HepG2 (cell line): ENCODE results near the gene SMAD7. TPM values are rescaled to one million over a fixed set of nuclear protein-coding genes. Genes with fewer than 3 reads are reported as not detected.

Source experiments
- DMAP1 ChIP-seq: IDR thresholded peaks from 2 replicates; pipeline ENCODE4 v1.6.1; 2016
- HCFC1 ChIP-seq: fragments of 150-350 bp; IDR thresholded peaks from 2 replicates; pipeline ENCODE4 v1.6.1; 2014; ENCODE audit warnings: low read depth, low read length
- KAT2B ChIP-seq: fragments of 150-350 bp; IDR thresholded peaks from 2 replicates; pipeline ENCODE4 v1.6.1; 2014; ENCODE audit warnings: low read depth, low read length, borderline replicate concordance
- KDM3A ChIP-seq: IDR thresholded peaks from 2 replicates; pipeline ENCODE4 v1.6.1; 2018; ENCODE audit warnings: low read depth, missing compliant biosample characterization
- MIXL1 ChIP-seq: IDR thresholded peaks from 2 replicates; pipeline ENCODE4 v1.6.1; 2016
- NFIB ChIP-seq: sonication (generic); formaldehyde crosslinking; IDR thresholded peaks from 2 replicates; pipeline ENCODE4 v1.9.0; 2021; ENCODE audit warnings: missing genetic modification reagents, mild to moderate bottlenecking, borderline replicate concordance
- RCOR2 ChIP-seq: IDR thresholded peaks from 2 replicates; pipeline ENCODE4 v1.6.1; 2016; ENCODE audit warnings: missing biosample characterization, missing genetic modification reagents
- TBL1XR1 ChIP-seq: fragments of 150-350 bp; IDR thresholded peaks from 2 replicates; pipeline ENCODE4 v1.6.1; 2014; ENCODE audit warnings: borderline replicate concordance, low read length; ENCODE audit not compliant: partially characterized antibody
- ZBTB38 ChIP-seq: sonication (generic); formaldehyde crosslinking; IDR thresholded peaks from 2 replicates; pipeline ENCODE4 v1.5.1; 2020; ENCODE audit warnings: mild to moderate bottlenecking, missing genetic modification reagents
- ZFP36L1 ChIP-seq: sonication (generic); formaldehyde crosslinking; IDR thresholded peaks from 2 replicates; pipeline ENCODE4 v1.8.0; 2022; ENCODE audit warnings: mild to moderate bottlenecking, missing genetic modification reagents, moderate library complexity
- ZNF331 ChIP-seq: sonication (generic); formaldehyde crosslinking; IDR thresholded peaks from 2 replicates; pipeline ENCODE4 v1.4.0; 2020; ENCODE audit warnings: missing genetic modification reagents
- ZNF724P ChIP-seq: sonication (generic); formaldehyde crosslinking; IDR thresholded peaks from 2 replicates; pipeline ENCODE4 v1.8.0; 2022; ENCODE audit warnings: missing genetic modification reagents, borderline replicate concordance
- ZNF761 ChIP-seq: sonication (generic); formaldehyde crosslinking; conservative IDR thresholded peaks from 2 replicates; pipeline ENCODE4 v1.4.0; 2020; ENCODE audit warnings: mild to moderate bottlenecking, missing genetic modification reagents
- polyA plus RNA-seq, 8 experiments: library from polyadenylated mRNA; depleted of rRNA in 3 of 8; stranded (reverse) in 7 of 8; unstranded in 1 of 8; fragments of >200 nt; fragmentation: Illumina TruSeq in 4 of 8; extraction: Trizol in 4 of 8; gene quantifications; 2 replicates each; pipeline versions ENCODE4 v1.2.1 to v1.2.3, GENCODE V29; 2011 to 2016; ENCODE audit warnings: low read depth in 4 of 8, missing spikeins in 1 of 8, mixed read lengths in 1 of 8; ENCODE audit not compliant: insufficient read depth in 1 of 8
- total RNA-seq, 5 experiments: library from RNA; depleted of rRNA; stranded (reverse); fragments of >200 nt; fragmentation: Illumina TruSeq; extraction: Trizol; gene quantifications; 2 replicates each; pipeline ENCODE4 v1.2.3, GENCODE V29; 2016; ENCODE audit warnings: low read depth in 1 of 5
- TF ChIP-seq, protein P1 (sequence below): sonication (generic); formaldehyde crosslinking; IDR thresholded peaks from 2 replicates; pipeline ENCODE4 v1.5.1; 2020; ENCODE audit warnings: mild to moderate bottlenecking, missing genetic modification reagents, moderate library complexity
- TF ChIP-seq, protein P2 (sequence below): IDR thresholded peaks from 2 replicates; pipeline ENCODE4 v1.6.1; 2016; ENCODE audit warnings: missing biosample characterization, missing genetic modification reagents, low read depth
- TF ChIP-seq, protein P3 (sequence below): sonication (generic); formaldehyde crosslinking; IDR thresholded peaks from 2 replicates; pipeline ENCODE4 v1.8.1; 2023; ENCODE audit warnings: missing genetic modification reagents, inconsistent platforms, borderline replicate concordance
- TF ChIP-seq, protein P4 (sequence below): sonication (generic); formaldehyde crosslinking; IDR thresholded peaks from 2 replicates; pipeline ENCODE4 v1.5.0; 2020; ENCODE audit warnings: missing genetic modification reagents
- TF ChIP-seq, protein P5 (sequence below): sonication (generic); formaldehyde crosslinking; IDR thresholded peaks from 2 replicates; pipeline ENCODE4 v1.8.0; 2022; ENCODE audit warnings: mild to moderate bottlenecking, missing genetic modification reagents, moderate library complexity
- TF ChIP-seq, protein P6 (sequence below): sonication (generic); formaldehyde crosslinking; IDR thresholded peaks from 2 replicates; pipeline ENCODE4 v1.5.0; 2020; ENCODE audit warnings: missing genetic modification reagents

SMAD7 gene
- total and polyA plus RNA-seq, 2 of the 13 experiments (the other 11 are each of a cell fraction or from before 2014, with no cell fraction given) = 17.4 to 24.7 TPM

DNA sequence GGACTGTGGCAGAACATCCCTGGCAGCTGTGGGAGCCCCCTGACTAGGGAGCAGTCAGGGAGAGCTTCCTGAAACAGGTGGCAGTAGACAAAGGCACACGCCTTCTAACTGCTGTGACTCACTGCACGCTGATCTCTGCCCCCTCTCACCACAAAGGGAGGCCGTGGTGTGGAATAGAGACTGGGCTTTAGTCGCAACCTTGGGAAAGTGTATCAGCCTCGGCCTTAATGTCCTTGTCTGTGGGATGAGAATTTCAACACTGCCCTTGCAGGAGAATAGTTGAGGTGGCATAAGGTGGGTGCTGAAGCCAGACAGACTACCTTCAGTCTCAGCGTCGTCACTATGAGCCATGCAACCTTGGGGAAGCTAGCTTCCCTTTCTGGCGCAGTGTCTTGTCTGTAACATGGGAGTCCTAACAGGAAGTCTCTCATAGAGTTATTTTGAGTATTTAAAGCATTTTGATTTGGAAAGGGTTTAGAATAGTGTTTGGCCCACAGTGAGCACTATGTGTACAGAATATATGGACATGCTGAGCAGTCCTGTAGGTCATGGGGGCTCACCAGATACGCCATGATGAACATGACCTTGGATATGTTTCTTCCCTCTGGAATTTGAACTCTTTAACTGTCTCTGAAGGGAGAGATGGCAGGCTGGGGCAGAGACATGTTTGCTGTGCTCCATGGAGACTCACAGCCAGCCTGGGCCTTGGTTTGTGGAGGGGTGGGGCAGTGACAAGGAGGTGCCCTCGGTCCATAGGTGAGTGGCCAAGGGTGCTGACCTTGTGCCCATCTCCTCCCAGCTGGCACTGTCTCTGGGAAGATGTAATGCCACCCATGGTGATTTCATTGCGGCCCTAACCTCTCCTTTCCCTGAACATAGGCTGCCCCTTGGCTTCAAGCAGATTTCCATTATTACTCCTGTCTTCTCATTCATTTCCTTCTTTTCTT lies 29.5 kb upstream of the SMAD7 start (continued):
- TF ChIP-seq, protein P1, sequence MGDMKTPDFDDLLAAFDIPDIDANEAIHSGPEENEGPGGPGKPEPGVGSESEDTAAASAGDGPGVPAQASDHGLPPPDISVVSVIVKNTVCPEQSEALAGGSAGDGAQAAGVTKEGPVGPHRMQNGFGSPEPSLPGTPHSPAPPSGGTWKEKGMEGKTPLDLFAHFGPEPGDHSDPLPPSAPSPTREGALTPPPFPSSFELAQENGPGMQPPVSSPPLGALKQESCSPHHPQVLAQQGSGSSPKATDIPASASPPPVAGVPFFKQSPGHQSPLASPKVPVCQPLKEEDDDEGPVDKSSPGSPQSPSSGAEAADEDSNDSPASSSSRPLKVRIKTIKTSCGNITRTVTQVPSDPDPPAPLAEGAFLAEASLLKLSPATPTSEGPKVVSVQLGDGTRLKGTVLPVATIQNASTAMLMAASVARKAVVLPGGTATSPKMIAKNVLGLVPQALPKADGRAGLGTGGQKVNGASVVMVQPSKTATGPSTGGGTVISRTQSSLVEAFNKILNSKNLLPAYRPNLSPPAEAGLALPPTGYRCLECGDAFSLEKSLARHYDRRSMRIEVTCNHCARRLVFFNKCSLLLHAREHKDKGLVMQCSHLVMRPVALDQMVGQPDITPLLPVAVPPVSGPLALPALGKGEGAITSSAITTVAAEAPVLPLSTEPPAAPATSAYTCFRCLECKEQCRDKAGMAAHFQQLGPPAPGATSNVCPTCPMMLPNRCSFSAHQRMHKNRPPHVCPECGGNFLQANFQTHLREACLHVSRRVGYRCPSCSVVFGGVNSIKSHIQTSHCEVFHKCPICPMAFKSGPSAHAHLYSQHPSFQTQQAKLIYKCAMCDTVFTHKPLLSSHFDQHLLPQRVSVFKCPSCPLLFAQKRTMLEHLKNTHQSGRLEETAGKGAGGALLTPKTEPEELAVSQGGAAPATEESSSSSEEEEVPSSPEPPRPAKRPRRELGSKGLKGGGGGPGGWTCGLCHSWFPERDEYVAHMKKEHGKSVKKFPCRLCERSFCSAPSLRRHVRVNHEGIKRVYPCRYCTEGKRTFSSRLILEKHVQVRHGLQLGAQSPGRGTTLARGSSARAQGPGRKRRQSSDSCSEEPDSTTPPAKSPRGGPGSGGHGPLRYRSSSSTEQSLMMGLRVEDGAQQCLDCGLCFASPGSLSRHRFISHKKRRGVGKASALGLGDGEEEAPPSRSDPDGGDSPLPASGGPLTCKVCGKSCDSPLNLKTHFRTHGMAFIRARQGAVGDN (CRISPR knock-in tag) = peak; percentile 57
- TF ChIP-seq, protein P2, sequence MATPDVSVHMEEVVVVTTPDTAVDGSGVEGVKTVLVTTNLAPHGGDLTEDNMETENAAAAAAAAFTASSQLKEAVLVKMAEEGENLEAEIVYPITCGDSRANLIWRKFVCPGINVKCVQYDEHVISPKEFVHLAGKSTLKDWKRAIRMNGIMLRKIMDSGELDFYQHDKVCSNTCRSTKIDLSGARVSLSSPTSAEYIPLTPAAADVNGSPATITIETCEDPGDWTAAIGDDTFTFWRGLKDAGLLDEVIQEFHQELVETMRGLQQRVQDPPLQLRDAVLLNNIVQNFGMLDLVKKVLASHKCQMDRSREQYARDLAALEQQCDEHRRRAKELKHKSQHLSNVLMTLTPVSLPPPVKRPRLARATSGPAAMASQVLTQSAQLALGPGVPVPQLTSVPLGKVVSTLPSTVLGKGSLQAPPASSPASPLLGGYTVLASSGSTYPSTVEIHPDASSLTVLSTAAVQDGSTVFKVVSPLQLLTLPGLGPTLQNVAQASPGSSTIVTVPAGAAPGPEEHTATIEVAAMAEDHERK (CRISPR knock-in tag) = no peak
- TF ChIP-seq RCOR2 (CRISPR knock-in tag) (peak; percentile 51; the same call in 1 of the 2 replicates), KAT2B (no peak), DMAP1 (CRISPR knock-in tag) (peak; percentile 33; the same call in 1 of the 2 replicates), ZNF331 (CRISPR knock-in tag) (no peak; the same call in 1 of the 2 replicates), ZBTB38 (CRISPR knock-in tag) (no peak), HCFC1 (no peak), ZNF761 (CRISPR knock-in tag) (no peak), MIXL1 (CRISPR knock-in tag) (no peak), NFIB (CRISPR knock-in tag) (no peak), TBL1XR1 (no peak), ZNF724P (CRISPR knock-in tag) (no peak), KDM3A (CRISPR knock-in tag) (no peak), ZFP36L1 (CRISPR knock-in tag) (no peak)
- TF ChIP-seq, protein P3, sequence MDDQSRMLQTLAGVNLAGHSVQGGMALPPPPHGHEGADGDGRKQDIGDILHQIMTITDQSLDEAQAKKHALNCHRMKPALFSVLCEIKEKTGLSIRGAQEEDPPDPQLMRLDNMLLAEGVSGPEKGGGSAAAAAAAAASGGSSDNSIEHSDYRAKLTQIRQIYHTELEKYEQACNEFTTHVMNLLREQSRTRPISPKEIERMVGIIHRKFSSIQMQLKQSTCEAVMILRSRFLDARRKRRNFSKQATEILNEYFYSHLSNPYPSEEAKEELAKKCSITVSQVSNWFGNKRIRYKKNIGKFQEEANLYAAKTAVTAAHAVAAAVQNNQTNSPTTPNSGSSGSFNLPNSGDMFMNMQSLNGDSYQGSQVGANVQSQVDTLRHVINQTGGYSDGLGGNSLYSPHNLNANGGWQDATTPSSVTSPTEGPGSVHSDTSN (CRISPR knock-in tag) = no peak
- TF ChIP-seq, protein P4, sequence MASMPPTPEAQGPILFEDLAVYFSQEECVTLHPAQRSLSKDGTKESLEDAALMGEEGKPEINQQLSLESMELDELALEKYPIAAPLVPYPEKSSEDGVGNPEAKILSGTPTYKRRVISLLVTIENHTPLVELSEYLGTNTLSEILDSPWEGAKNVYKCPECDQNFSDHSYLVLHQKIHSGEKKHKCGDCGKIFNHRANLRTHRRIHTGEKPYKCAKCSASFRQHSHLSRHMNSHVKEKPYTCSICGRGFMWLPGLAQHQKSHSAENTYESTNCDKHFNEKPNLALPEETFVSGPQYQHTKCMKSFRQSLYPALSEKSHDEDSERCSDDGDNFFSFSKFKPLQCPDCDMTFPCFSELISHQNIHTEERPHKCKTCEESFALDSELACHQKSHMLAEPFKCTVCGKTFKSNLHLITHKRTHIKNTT (CRISPR knock-in tag) = no peak
- TF ChIP-seq, protein P5, sequence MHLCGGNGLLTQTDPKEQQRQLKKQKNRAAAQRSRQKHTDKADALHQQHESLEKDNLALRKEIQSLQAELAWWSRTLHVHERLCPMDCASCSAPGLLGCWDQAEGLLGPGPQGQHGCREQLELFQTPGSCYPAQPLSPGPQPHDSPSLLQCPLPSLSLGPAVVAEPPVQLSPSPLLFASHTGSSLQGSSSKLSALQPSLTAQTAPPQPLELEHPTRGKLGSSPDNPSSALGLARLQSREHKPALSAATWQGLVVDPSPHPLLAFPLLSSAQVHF (CRISPR knock-in tag) = no peak
- TF ChIP-seq, protein P6, sequence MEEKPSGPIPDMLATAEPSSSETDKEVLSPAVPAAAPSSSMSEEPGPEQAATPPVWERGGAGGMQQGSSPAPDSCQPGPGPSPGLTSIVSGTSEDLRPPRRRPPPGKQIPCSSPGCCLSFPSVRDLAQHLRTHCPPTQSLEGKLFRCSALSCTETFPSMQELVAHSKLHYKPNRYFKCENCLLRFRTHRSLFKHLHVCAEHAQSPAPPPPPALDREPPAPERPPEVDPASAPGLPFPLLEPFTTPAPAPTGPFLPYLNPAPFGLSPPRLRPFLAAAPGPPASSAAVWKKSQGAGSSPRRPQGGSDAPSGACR (CRISPR knock-in tag) = no peak
